Duodenal mucosa (tissue), 2 donors: ENCODE data around the gene LGALS3.
"Not testable (repeated sequence)": the region's sequence is repeated elsewhere in the genome, so short reads cannot be mapped to it uniquely, and the experiment has no call there.

Experiments
- H3K27ac ChIP-seq: one replicate; pipeline ENCODE4 v1.7.0; 2013; ENCODE audit warnings: low read depth, low read length
- H3K27me3 ChIP-seq, 2 donors: one replicate each; pipeline ENCODE4 v1.7.0; 2013; ENCODE audit warnings: low read length in 2 of 2, control low read depth in 1 of 2; ENCODE audit not compliant: insufficient read depth in 2 of 2, control insufficient read depth in 1 of 2
- H3K36me3 ChIP-seq, 2 donors: one replicate each; pipeline ENCODE4 v1.7.0; 2013; ENCODE audit warnings: low read length in 2 of 2, control low read depth in 1 of 2; ENCODE audit not compliant: insufficient read depth in 2 of 2, control insufficient read depth in 1 of 2
- H3K4me1 ChIP-seq, 2 donors: one replicate each; pipeline ENCODE4 v1.7.0; 2013; ENCODE audit warnings: low read length in 2 of 2, control low read depth in 1 of 2; ENCODE audit not compliant: insufficient read depth in 2 of 2, control insufficient read depth in 1 of 2
- H3K4me3 ChIP-seq, 2 donors: one replicate each; pipeline ENCODE4 v1.7.0; 2013; ENCODE audit warnings: low read length in 2 of 2, low read depth in 1 of 2
- H3K9ac ChIP-seq, 2 donors: one replicate each; pipeline ENCODE4 v1.7.0; 2013; ENCODE audit warnings: low read length in 2 of 2, low read depth in 1 of 2
- H3K9me3 ChIP-seq, 2 donors: one replicate each; pipeline ENCODE4 v1.7.0; 2013; ENCODE audit warnings: low read length in 2 of 2, control low read depth in 1 of 2; ENCODE audit not compliant: control insufficient read depth in 1 of 2

The LGALS3 gene

DNA sequence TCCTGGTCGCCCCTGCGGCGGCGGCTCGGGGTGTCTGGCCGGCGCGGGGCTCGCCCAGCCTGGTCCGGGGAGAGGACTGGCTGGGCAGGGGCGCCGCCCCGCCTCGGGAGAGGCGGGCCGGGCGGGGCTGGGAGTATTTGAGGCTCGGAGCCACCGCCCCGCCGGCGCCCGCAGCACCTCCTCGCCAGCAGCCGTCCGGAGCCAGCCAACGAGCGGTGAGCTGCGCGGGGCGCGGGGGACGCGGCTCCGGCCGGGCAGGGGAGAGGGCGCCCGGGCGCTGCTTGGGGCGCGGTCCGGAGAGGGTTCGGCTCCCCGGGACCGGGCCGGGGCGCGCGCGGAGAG is at the start of gene LGALS3:
Gene LGALS3, plus strand, starts transcription at position 167 of the 342 bp plus-strand sequence. CDS start 8,122 bp downstream, outside the sequence.
- Histone ChIP-seq H3K4me1 (peaks cover 64 to 67% of the 10 kb centered on the region in 2 donors), H3K9ac (peak within 1 kb of the TSS; percentile 74 to 83), H3K9me3 (no peaks in the 10 kb centered on the region), H3K27me3 (no peaks in the 10 kb centered on the region), H3K27ac (peak within 1 kb of the TSS; percentile 90), H3K4me3 (peak within 1 kb of the TSS; percentile 86 to 91), H3K36me3 (peaks cover 9 to 15% of the 10 kb centered on the region in 2 donors)

DNA sequence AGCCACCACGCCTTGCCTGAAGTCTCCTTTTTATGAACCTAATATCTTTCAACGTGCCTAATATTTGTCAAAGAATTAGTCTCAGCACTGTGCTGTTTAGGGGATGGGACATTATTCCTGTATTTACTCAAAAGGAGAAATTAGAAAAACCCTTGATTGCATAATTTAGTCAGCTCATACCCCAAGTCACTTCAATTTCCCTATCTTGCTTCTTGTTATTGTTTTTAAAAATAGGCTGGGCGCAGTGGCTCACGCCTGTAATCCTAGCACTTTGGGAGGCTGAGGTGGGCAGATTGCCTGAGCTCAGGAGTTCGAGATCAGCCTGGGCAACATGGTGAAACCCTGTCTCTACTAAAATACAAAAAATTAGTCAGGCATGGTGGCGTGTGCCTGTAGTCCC is 49.1 kb upstream of the LGALS3 start:
- not testable (repeated sequence) for H3K36me3 ChIP-seq, H3K27me3 ChIP-seq, H3K9me3 ChIP-seq, H3K27ac ChIP-seq, H3K9ac ChIP-seq, H3K4me3 ChIP-seq
- H3K4me1 ChIP-seq = peaks cover 14 to 21% of the 10 kb centered on the region in 2 donors

DNA sequence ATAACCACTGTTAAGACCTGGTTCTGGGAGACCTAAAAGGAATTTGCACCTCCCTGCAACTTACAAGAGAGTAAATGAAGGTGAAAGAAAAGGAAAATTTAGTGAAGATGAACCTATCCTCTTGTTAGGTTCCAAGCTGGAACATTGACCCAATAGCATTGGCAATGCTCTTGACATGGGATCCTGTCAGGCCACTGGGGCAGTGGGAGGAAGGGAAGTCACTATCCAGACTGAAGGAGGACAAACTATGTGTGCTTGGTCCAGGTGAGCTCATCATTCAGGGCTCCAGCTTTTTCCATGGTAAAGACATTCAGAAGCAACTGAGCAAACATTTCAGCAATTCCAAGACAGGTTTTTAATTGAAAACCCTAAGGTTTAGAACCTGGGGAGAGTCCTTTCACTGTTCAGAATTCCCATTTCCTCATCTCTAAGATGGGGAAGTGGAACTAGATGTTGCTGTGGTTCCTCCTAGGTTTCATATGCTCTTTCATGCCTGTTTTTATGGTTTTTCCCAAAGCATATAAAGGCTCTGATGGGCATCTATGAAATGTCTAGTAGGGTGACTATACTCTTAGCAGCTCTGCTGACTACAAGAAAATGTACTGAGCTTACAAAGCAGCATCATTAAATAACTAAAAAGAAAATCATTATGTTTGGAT is 44.5 kb upstream of the LGALS3 start:
- peaks cover 0 to 15% of the 10 kb centered on the region in 2 donors for H3K4me1 ChIP-seq
- no peaks in the 10 kb centered on the region for H3K27me3 ChIP-seq

DNA sequence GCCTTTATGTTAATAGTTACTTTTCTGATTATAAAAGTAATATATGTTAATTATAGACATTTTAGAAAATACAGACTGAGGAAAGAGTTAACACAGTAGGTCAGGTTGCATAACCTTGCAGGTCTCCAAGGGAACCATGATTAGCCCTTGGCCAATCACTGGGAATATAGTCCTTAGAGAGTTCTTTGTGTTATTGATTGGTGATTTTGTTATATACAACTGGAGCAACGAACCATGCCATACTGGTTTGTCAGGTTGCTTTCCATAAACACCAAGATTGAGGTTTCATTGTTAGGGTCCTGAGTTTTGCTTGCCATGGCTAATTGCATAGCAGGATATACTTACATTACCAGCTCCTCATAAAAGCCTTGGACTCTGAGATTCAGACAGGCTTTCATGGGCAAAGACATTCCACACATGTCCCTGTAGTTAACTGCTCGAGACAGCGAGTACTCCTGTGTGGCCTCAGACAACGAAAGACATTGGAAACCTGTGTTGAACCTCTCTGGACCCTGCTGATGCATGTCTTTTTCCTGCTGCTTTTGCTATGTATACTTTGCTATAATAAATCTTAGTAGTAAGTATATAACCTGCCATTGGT is 43.9 kb upstream of the LGALS3 start:
- Histone ChIP-seq H3K4me1 (peaks cover 0 to 15% of the 10 kb centered on the region in 2 donors), H3K4me3 (no peak overlapping the region), H3K27ac (no peak overlapping the region), H3K9me3 (no peaks in the 10 kb centered on the region), H3K27me3 (no peaks in the 10 kb centered on the region), H3K9ac (no peak overlapping the region), H3K36me3 (no peaks in the 10 kb centered on the region)

More for the DNA sequence above, 44.5 kb upstream of the LGALS3 start:
- Histone ChIP-seq H3K27ac (no peak overlapping the region), H3K9ac (no peak overlapping the region), H3K4me3 (no peak overlapping the region), H3K9me3 (no peaks in the 10 kb centered on the region), H3K36me3 (no peaks in the 10 kb centered on the region)

DNA sequence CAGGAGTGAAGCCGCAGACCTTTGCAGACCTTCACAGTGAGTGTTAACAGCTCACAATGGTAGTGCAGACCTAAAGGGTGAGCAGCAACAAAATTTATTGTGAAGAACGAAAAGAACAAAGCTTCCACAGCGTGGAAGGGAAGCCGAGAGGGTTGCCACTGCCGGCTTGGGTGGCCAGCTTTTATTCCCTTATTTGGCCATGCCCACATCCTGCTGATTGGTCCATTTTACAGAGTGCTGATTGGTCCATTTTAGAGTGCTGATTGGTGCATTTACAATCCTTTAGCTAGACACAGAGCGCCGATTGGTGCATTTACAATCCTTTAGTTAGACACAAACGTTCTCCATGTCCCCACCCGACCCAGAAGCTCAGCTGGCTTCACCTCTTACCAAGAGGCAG is 42.1 kb upstream of the LGALS3 start:
- Histone ChIP-seq H3K27me3 (no peaks in the 10 kb centered on the region), H3K9ac (no peak overlapping the region), H3K4me3 (no peak overlapping the region), H3K4me1 (peaks cover 4 to 27% of the 10 kb centered on the region in 2 donors), H3K9me3 (no peaks in the 10 kb centered on the region), H3K36me3 (no peaks in the 10 kb centered on the region), H3K27ac (no peak overlapping the region)

DNA sequence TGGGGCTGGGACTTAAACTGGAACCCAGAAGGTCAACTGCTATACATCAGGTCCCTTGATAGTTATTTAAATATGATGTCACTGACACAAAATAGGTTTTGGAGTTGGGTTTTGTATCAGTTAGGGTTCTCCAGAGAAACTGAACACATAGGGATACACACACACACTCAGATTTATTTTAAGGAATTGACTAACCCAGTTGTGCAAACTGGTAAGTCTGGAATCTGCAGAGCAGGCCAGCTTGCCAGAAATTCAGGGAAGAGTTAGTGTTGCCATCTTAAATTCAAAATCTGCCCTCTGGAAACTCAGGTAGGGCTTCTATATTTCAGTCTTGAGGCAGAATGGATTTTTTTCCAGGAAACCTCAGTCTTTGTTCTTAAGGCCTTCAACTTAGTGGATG is 40.7 kb upstream of the LGALS3 start:
- no peak overlapping the region for H3K9ac ChIP-seq
- no peaks in the 10 kb centered on the region for H3K27me3 ChIP-seq
- no peaks in the 10 kb centered on the region for H3K9me3 ChIP-seq
- H3K36me3 ChIP-seq = no peaks in the 10 kb centered on the region
- no peak overlapping the region for H3K4me3 ChIP-seq
- no peak overlapping the region for H3K27ac ChIP-seq
- peaks cover 15 to 38% of the 10 kb centered on the region in 2 donors for H3K4me1 ChIP-seq

DNA sequence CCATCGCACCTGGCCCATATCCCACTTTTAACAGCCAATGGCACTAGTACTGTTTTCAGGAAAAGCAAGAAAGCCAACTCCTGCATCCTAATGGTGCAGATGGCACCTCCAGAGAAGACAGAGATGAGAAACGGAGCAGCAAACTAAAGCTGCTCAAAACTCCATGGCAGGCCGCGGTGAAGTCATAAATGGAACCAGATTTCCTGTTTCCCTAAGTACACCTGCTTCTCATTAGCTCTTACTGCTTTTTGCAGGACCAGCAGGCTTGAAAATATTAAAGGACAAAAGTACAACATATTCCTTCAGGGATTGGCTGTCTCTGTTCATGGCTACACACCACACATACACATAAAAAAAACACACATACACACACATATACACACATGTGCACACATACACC is 36.7 kb upstream of the LGALS3 start:
- H3K9me3 ChIP-seq = no peaks in the 10 kb centered on the region
- no peak overlapping the region for H3K27ac ChIP-seq
- H3K4me3 ChIP-seq = no peak overlapping the region
- no peaks in the 10 kb centered on the region for H3K36me3 ChIP-seq
- peak overlapping the region in 1 of 2 donors; percentile 32 for H3K9ac ChIP-seq
- no peaks in the 10 kb centered on the region for H3K27me3 ChIP-seq
- H3K4me1 ChIP-seq = peaks cover 18 to 28% of the 10 kb centered on the region in 2 donors

DNA sequence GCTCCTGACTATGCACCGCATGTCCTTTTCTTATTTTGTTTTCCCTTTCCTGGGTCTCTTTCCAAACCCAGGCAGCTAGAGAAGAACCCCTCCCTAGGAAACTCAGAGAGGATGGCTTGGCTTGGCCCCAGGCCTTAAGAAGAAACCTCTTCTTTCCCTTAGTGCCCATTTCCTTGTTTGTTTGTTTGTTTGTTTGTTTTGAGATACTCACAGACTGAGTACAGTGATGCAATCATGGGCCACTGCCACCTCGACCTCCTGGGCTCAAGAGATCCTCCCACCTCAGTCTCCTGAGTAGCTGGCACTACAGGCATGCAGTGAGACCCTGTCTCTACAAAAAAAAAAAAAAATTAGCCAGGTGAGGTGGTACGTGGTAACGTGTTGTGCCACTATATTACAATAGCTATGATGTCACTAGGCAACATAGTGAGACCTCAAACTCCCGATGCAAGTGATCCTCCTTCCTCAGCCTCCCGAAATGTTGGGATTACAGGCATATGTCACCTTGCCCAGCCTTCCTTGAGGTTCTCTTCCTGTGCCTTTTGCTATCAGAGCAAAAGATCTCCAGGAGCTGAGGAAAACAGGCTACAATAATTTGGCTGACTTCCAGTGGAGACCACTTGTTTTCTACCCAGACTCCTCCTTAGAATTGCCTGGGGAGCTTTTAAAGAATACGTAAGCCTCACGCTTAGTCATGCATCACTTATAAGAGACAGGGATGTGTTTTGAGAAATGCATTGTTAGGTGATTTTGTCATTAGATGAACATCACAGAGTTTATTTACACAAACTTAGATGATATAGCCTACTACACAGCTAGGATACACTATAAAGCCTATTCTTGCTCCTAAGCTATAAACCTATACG is 34.5 kb upstream of the LGALS3 start:
- H3K27me3 ChIP-seq = no peaks in the 10 kb centered on the region
- no peaks in the 10 kb centered on the region for H3K36me3 ChIP-seq
- peaks cover 34 to 44% of the 10 kb centered on the region in 2 donors for H3K4me1 ChIP-seq
- H3K9ac ChIP-seq = no peak overlapping the region
- no peaks in the 10 kb centered on the region for H3K9me3 ChIP-seq
- no peak overlapping the region for H3K27ac ChIP-seq
- no peak overlapping the region for H3K4me3 ChIP-seq

DNA sequence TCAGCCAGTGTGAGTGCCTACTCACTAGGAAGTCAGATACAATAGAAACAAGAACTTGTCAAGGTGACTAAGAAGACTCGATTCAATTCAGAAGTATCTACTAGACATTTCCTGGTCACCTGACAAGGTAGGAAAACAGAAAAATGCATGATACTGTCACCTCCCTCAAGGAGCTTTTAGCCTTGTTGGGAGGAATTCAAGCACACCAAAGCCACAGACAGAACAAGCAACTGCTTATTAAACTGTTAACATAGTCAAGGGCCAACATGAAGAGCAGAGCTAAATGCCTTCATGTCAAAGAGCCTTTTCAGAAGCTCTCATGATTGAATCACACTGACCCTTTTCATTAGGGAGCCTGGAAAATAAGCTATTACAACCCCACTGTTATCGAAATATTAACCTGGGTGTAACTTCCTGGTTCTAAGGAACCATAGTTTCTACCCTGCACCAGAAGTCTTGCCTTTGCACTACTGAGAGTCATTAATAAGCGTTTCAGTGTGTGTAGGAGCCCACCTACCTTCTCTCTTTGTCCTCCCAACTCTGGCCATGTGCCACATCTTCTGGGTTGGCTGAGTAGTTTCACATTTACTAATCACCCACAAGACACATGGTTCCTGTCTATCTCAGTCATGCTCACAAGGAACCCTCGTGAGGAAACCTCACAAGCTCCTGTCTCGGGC is 31.0 kb upstream of the LGALS3 start:
- H3K27me3 ChIP-seq = no peaks in the 10 kb centered on the region
- no peaks in the 10 kb centered on the region for H3K36me3 ChIP-seq
- H3K4me1 ChIP-seq = peaks cover 35 to 45% of the 10 kb centered on the region in 2 donors
- peak overlapping the region in 1 of 2 donors; percentile 23 for H3K4me3 ChIP-seq
- peak overlapping the region in 1 of 2 donors; percentile 30 for H3K9ac ChIP-seq
- H3K27ac ChIP-seq = peak overlapping the region; percentile 43
- no peaks in the 10 kb centered on the region for H3K9me3 ChIP-seq

DNA sequence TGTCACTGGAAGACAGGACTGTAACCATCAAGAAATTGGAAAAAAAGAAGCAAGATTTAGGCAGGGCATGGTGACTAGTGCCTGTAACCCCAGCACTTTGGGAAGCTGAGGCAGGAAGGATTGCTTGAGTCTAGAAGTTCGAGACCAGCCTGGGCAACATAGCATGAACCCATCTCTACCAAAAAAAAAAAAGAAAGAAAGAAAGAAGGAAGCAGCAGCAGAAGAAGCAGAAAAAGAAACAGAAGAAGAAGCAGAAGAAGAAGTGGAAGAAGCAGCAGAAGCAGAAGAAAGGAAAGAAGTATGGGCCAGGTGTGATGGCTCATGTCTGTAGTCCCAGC is 30.5 kb upstream of the LGALS3 start:
- Histone ChIP-seq H3K9ac (peak overlapping the region in 1 of 2 donors; percentile 30), H3K4me1 (peaks cover 40 to 50% of the 10 kb centered on the region in 2 donors), H3K4me3 (peak overlapping the region in 1 of 2 donors; percentile 23), H3K27me3 (no peaks in the 10 kb centered on the region), H3K27ac (no peak overlapping the region), H3K9me3 (no peaks in the 10 kb centered on the region), H3K36me3 (no peaks in the 10 kb centered on the region)
